HG02678 (cell line): Measurements from ENCODE around the gene HLX.

ENCODE experiments used
- ATAC-seq: cut with Tn5 transposase; IDR thresholded peaks from one replicate; pipeline ENCODE4 v1.9.1; 2021; ENCODE audit warnings: mild to moderate bottlenecking, moderate library complexity; ENCODE audit not compliant: unreplicated experiment

HLX gene

GRCh38 chr1:220894025-220894923 lies 15.0 kb downstream of the HLX start:
- no peak for ATAC-seq

DNA sequence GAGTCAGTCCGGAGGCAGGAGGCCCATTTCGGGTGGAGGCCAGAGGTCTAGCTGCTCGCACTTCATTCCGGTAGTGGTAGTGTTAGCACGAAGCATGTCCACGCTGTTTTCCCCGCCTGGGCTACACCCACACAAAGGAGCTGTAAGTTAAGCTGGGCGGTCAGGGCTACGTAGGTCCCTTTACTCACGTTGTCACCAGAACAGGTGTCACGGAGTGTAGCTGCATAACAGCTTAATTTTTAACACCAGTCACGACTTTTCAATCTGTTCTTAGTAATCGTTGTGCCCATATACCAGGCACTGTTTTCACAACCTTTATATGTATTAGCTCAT lies 15.6 kb downstream of the HLX start:
- no peak for ATAC-seq

GRCh38 chr1:220895412-220895946 lies 16.2 kb downstream of the HLX start:
- no peak for ATAC-seq

DNA sequence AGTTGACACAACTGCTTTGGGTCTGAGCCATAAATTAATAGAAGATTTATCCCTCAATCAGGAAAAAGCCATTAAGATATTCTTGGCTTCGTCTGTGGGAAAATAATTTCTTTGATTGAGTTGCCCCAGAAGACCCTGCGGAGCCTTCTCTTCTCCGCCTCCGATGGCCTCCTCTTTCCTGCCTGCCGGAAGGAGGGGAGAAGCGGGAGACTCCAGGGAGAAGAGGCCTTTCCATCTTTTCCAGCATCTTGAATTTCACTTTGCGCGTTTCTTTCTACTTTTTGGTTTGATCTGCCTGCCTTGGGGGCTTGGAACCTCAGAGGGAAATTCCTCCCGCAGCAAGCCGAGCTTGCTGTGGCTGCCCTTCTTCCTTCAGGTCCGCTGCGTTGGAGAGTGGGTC lies 16.8 kb downstream of the HLX start:
- no peak for ATAC-seq

DNA sequence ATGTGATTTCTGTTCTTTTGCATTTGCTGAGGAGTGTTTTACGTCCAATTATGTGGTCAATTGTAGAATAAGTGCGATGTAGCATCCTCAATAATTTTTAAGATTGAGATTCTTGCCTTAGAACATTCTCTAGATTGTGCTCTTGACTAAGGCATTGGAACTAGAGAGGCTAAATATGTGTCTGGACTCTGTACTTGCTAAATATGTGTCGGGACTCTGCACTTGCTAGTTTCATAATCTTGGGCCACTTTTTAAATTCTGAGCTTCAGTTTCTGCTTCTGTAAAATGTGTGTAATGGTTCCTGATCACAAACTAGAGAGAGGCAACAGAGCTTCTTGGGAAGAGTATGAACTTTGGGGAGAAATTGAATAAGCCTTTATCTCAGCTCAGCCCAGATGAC lies 21.6 kb downstream of the HLX start:
- ATAC-seq = no peak

GRCh38 chr1:220901881-220902280 lies 22.6 kb downstream of the HLX start:
- no peak for ATAC-seq

GRCh38 chr1:220902916-220903315 lies 23.7 kb downstream of the HLX start:
- ATAC-seq = no peak

- no peak for ATAC-seq
Observed at GRCh38 chr1:220904876-220905275, 25.6 kb downstream of the HLX start.

DNA sequence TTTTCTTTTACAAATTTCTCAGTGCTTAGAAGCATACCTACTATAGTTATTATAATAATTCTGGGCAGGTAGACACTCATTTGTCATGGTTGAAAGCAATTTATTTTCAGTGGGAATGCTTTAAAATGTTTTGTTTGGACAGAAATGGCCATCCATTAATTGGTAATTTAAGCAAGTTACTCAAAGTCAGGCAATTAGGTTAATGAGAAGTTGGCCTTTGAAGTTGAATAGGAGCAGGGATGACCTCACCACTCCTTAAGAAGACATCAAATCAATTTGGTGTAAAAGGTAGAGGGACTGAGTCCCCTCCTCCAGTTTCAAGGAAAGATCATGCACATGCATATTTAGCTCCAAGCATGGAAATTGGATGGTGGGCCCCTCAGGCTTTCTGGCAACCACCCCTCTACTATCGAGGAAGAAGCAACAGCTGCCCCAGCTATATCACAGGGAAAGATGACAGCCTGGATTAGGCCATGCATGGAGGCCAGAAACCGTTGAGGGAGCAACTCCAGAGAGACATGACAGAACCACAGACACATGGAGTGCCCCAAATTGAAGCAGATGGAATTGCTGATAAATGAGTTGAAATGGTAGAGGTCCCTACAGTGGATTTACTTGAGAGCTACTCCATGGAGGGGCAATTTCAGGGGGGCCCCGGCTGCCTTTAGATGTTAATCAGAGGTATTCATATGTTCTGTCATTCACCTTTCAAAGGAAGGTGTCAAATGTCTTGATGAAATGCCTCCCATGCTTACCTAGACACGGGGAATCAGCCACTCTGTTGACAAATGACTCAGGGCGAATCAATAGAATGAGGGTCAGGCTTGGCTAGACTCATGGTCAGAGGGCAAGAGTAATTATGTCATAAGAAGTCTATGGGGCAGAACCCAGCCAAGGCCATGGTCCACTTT lies 26.7 kb downstream of the HLX start:
- ATAC-seq = no peak

DNA sequence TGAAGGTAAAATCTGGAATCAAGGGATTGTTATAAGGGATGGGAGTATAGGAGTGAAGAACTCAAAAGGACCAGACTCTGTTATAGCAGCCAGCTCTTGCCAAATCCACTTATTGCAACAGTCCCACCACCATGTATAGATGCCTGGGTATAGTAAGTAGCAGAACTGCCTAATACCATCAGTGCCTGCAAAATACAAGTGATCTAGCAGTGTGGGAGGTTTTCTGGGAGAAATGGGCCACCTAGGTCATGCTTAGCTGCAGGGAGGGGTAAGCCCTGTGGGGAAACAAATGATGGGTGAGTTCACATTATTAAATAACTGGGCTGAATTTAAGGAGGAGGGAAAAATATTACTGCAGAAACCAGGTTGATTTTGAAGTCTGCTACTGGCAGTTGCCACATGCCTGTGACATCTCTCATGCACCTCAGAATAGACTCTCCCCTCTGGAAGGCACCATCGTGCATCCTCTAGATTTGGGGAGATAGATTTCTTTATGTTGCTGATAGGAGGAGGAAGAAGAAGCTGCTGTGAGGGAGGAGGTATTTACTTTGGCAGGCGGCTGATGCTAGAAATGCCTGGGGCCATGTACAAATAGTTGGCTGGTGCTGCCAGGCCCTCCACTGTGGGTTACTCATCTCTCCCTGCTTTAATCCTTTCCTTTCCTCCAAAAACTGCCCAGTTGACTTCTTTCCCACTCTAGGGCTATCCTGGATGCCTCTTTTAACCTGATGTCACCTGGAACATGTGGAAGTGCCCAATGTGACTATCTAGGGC lies 27.5 kb downstream of the HLX start:
- ATAC-seq = no peak

GRCh38 chr1:220908757-220909156 lies 29.5 kb downstream of the HLX start:
- no peak for ATAC-seq

DNA sequence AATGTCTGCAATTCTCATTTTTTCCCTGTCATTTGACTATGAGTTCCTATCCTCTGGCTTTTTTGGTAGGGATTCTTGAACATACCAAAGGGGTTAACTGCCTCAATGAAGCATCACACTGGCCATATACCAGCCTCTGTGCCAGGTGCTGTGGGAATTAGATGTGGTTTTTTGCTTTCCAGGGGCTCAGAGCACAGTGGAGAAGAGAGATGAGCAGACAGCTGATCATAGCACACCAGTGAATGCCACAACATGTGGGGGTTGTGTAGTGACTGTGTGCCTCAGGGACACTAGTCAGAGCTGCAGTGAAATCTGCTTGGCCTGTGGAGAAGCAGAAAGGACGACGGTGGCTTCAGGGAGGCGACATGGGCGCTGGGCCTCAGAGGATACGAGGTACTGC lies 30.8 kb downstream of the HLX start:
- no peak for ATAC-seq

DNA sequence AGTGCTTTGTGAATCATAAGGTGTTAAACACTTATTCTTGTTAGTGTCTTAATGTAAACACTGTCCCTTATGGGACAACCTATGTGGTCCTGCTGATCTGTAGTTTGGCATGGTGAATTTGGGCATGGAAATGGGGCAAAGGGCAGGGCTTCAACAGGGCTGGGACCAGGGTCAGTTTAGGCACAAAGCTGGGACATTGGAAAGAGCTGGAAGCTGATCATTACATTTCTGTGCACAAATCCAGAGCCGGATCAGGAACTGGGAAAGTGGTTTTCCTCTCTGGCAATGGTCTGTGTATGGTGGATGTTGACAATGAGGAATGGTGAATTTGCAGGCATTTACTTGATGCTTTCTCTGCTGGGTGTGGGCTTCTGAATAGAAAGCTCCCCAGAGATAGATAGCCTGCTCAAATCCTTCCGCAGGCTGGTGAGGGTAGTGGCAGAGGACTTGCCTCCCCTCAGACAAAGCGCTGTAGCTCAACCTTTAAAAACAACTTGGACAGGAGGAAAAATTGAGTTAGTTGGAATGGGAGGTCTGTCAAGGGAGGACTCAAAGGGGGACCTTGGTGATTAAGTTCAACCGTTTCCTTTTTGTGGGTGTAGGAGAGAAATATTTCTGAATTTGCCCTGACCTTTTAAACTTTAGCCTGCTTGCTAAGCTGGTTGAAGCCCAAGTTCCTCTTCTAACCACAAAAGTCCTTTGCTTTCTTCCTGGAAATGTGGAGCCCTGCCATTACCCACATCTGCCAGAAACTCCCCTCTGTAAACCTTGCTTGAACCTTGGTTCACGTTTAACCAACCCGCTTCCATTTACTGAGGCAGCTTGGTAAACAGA lies 35.3 kb downstream of the HLX start:
- no peak for ATAC-seq

DNA sequence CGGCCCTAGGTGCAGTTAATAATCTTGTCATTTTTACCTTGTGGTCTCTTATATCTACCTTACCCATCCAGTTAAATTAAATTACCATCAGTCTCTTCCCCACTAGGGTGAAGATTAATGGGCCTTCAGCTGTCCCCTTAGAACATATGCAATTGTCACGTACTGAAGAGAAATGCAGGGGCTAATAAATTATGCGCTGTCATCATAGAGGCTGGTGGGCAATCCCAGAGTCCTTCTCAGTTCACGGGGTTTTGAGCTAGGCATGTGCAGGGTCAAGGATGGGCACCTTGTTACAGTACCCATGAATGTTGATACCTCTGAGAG lies 35.8 kb downstream of the HLX start:
- ATAC-seq = no peak

GRCh38 chr1:220915954-220916353 lies 36.7 kb downstream of the HLX start:
- ATAC-seq = no peak

DNA sequence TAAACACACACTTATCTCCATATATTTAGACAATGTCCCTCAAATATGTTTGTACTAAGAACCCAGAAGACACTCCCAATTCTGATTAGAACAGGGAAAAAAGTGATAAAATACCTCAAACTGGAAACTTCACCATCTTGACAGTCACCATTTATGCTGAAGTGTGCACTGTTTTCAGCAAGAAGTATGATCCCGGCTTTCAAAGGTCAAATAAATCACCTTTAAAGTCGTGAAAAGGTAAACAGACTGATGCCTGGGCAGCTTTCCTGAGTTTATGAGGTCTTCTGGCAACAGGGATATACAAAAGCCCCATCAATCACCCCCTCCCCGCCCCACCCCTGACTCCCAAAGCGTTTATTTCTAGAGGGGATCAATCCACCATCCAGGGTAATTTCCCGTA lies 37.9 kb downstream of the HLX start:
- no peak for ATAC-seq

DNA sequence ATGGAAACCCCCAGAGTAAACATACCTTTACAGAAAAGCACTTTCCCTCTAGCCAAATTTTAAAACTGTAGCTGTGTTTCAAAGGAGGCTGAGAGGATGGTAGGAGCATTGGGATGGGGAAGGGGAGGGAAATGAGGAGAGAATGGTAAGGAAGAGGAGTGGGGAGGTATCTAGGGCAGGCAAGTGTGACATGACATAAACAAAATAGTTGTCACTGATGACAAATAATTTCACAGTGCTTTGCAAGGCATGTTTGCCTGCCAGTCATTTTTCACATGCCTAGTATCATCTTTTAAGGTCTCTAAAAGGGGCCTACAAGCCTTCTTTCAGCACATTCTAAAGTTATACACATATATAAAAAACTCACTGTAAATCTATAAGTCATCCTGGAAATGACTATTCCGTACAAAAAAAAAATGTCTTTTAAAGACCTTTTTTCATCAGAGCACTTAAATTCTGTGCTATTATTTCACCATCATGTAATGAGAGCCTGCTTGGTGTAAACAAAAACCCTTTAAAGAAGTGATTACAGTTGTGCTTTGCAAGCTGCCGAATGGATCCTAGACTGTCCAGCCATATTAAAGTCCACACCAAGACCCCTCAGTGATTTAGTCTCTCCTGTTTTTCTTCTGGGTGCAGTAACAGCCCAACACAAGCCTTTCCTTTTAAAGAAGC lies 38.4 kb downstream of the HLX start:
- ATAC-seq = no peak

GRCh38 chr1:220918285-220918951 lies 39.2 kb downstream of the HLX start:
- ATAC-seq = no peak

DNA sequence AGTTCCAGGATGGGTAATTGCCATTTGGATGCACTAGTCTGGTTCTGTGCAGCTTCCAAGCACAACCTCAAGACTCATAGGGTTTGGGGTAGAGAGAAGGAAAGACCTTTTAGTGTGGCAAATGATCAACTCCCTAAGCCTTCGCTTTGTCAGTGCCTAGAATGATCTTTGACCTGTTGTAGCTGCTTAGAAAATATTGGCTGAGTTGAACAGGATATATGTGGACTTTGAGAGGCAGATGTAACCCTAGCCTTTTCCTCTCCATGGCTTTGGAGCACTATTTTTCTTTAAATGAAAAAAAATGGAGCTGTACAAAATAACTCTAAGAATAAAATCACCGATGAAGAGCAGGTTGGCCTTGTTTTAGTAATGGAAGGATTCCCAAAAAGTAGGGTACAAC lies 41.7 kb downstream of the HLX start:
- no peak for ATAC-seq
